HG02973 (cell line): ENCODE measurements around the gene NKAIN4.

Experiments
- ATAC-seq: cut with Tn5 transposase; IDR thresholded peaks from one replicate; pipeline ENCODE4 v1.9.1; 2021; ENCODE audit warnings: moderate library complexity; ENCODE audit not compliant: unreplicated experiment

Gene NKAIN4

GRCh38 chr20:63274381-63275228 is 20.3 kb upstream of the NKAIN4 start:
- ATAC-seq = no peak

- no peak for ATAC-seq
Observed at GRCh38 chr20:63273635-63274380, 19.5 kb upstream of the NKAIN4 start.

GRCh38 chr20:63273059-63273579 is 18.9 kb upstream of the NKAIN4 start:
- ATAC-seq = no peak

GRCh38 chr20:63272105-63273058 is 18.1 kb upstream of the NKAIN4 start, which contains the start of gene ARFGAP1:
TSS of gene ARFGAP1 (plus strand) at chr20:63272813. CDS start at chr20:63275581, 2,768 bp downstream.
- peak; percentile 73 for ATAC-seq

GRCh38 chr20:63270606-63271325 is 16.5 kb upstream of the NKAIN4 start:
- no peak for ATAC-seq

GRCh38 chr20:63269724-63270123 is 15.5 kb upstream of the NKAIN4 start:
- ATAC-seq = no peak

- ATAC-seq = no peak
Observed at GRCh38 chr20:63268671-63269439, 14.6 kb upstream of the NKAIN4 start.

GRCh38 chr20:63268256-63268655 is 14.0 kb upstream of the NKAIN4 start:
- no peak for ATAC-seq

- no peak for ATAC-seq
Observed at GRCh38 chr20:63267691-63268090, 13.4 kb upstream of the NKAIN4 start.

GRCh38 chr20:63265891-63266515 is 11.7 kb upstream of the NKAIN4 start:
- ATAC-seq = no peak

GRCh38 chr20:63264519-63264918 is 10.3 kb upstream of the NKAIN4 start:
- no peak for ATAC-seq

GRCh38 chr20:63264000-63264399 is 9.7 kb upstream of the NKAIN4 start:
- no peak for ATAC-seq

GRCh38 chr20:63262836-63263235 is 8.6 kb upstream of the NKAIN4 start:
- ATAC-seq = no peak

GRCh38 chr20:63261795-63262528 is 7.7 kb upstream of the NKAIN4 start:
- no peak for ATAC-seq

GRCh38 chr20:63261060-63261794 is 7.0 kb upstream of the NKAIN4 start:
- no peak for ATAC-seq

GRCh38 chr20:63260521-63260920 is 6.3 kb upstream of the NKAIN4 start:
- ATAC-seq = no peak

GRCh38 chr20:63259734-63260460 is 5.6 kb upstream of the NKAIN4 start:
- ATAC-seq = no peak
